ENCODE data around the gene ZNF462.

ZNF462 gene

DNA sequence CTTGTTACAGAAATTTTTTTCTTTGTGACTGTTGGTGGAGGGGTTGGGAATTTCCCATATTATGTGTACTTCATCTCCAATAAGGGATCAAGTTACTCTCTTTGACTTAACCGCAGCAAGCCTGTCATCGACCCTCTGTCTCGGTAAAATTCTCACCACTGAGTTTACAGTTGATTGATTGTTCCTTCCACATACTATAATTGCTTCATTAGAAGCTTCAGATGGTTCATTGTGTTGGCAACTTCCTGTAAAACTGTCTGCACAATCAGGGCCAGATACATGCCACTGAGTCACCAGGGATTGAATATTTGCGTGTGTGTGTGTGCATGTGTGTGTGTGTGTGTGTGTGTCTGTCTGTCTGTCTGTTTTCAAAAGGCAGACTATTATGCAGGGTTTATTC, 176.6 kb downstream of the ZNF462 start:
- ChIA-PET POLR2A (interaction anchor here (0.7 kb wide), 1 partner anchor 738 kb away, joined by 3 read pairs; no protein-coding TSS in a partner anchor), CTCF (no interaction called here)
- DNase-seq (ENCODE audit: extremely low spot score) = no peak
- TF ChIP-seq HDGF (IDR thresholded peaks at IDR 0.05; ENCODE audit: borderline replicate concordance) (no peak), SP1 (IDR thresholded peaks at IDR 0.05) (no peak), TARDBP (IDR thresholded peaks at IDR 0.05) (no peak)

DNA sequence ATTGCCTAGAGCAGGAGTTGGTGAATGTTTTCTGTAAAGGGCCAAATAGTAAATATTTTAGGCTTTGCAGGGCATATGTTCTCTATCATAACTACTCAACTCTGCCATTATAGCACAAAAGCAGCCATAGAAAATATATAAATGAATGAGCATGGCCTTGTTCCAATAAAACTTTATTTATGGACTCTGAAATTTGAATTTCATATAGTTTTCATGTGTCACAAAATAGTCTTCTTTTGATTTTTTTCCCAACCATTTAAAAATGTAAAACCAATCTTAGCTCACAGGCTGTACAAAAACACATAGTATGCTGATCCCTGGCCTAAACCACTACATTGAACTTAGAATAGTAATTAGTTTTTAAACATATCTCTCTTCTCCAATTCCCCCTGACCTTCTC, 179.6 kb downstream of the ZNF462 start:
- TF ChIP-seq ARNT (IDR thresholded peaks at IDR 0.05) = no peak
- no peak for TF ChIP-seq NFRKB (IDR thresholded peaks at IDR 0.05)
- no peak for TF ChIP-seq FOXK2 (IDR thresholded peaks at IDR 0.05)
- no peak for TF ChIP-seq FOXM1 (IDR thresholded peaks at IDR 0.05; ENCODE audit: borderline replicate concordance)
- TF ChIP-seq ZNF384 (IDR thresholded peaks at IDR 0.05) = no peak
- TF ChIP-seq SUZ12 (IDR thresholded peaks at IDR 0.05) = no peak
- TF ChIP-seq, protein P1, sequence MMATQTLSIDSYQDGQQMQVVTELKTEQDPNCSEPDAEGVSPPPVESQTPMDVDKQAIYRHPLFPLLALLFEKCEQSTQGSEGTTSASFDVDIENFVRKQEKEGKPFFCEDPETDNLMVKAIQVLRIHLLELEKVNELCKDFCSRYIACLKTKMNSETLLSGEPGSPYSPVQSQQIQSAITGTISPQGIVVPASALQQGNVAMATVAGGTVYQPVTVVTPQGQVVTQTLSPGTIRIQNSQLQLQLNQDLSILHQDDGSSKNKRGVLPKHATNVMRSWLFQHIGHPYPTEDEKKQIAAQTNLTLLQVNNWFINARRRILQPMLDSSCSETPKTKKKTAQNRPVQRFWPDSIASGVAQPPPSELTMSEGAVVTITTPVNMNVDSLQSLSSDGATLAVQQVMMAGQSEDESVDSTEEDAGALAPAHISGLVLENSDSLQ (IDR thresholded peaks at IDR 0.05) = no peak
- TF ChIP-seq L3MBTL2 (conservative IDR thresholded peaks at IDR 0.05) = no peak
- TF ChIP-seq ELF4 (IDR thresholded peaks at IDR 0.05) = no peak
- no peak for TF ChIP-seq LEF1 (IDR thresholded peaks at IDR 0.05; ENCODE audit: borderline replicate concordance)
- TF ChIP-seq FOXA1 (IDR thresholded peaks at IDR 0.05) = no peak
- ChIA-PET CTCF (no interaction called here), POLR2A (no interaction called here)
- no peak for DNase-seq (ENCODE audit: extremely low spot score)

DNA sequence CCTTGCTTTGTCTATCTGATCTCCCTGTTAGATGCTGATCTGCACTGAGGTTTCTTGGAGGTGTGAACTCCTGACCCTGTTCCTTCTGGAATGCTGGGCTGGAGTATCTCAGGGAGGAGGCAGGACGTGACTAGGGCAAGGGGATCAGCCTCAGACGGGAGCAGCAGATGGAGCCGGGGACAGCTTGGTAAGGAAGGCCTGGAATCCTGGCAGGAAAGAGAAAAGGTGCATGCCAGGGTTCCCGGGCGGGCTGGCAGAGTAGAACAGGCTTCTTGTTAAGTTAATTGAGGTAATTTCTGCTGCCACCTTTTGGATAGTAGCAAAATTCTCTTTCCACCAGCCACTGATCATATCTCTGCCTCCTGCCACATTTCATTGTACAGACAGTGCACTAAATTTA, 180.9 kb downstream of the ZNF462 start:
- ChIA-PET POLR2A (no interaction called here), CTCF (no interaction called here)
- TF ChIP-seq FOXA1 (IDR thresholded peaks at IDR 0.05) (no peak), ELF4 (IDR thresholded peaks at IDR 0.05) (no peak), TARDBP (IDR thresholded peaks at IDR 0.05) (no peak), CTBP1 (IDR thresholded peaks at IDR 0.05; ENCODE audit: borderline replicate concordance) (no peak), ARNT (IDR thresholded peaks at IDR 0.05) (no peak), NFRKB (IDR thresholded peaks at IDR 0.05) (no peak), SUZ12 (IDR thresholded peaks at IDR 0.05) (no peak), ZNF384 (IDR thresholded peaks at IDR 0.05) (no peak), LEF1 (IDR thresholded peaks at IDR 0.05; ENCODE audit: borderline replicate concordance) (no peak), HDGF (IDR thresholded peaks at IDR 0.05; ENCODE audit: borderline replicate concordance) (no peak), L3MBTL2 (conservative IDR thresholded peaks at IDR 0.05) (no peak), BHLHE40 (IDR thresholded peaks at IDR 0.05; ENCODE audit: borderline replicate concordance) (no peak), FOXM1 (IDR thresholded peaks at IDR 0.05; ENCODE audit: borderline replicate concordance) (no peak)
- TF ChIP-seq, protein P1 (IDR thresholded peaks at IDR 0.05) = no peak
- no peak for DNase-seq (ENCODE audit: extremely low spot score)

DNA sequence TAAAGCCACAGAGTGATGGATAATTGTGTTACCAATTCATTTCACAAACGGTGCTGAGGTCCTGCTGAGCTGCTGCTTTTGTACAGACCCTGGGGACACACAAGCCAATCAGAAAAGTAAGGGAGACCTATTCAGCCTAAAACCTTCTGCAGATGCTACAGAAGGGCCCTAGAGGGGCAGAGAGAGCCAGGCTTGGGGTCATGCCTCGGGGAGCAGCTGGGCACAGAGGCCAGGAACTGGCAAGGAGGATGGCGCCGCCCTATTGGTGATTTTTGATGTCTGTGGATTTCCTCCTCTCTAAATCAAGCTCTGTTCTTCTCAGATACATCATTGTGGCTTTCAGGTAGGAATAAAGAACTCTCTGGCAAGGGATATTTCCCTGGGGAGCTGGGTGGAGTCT, 181.9 kb downstream of the ZNF462 start:
- ChIA-PET CTCF (interaction anchor here (0.6 kb wide), 1 partner anchor 376 kb away, joined by 4 read pairs; no protein-coding TSS in a partner anchor), POLR2A (no interaction called here)
- TF ChIP-seq TARDBP (IDR thresholded peaks at IDR 0.05) (no peak), FOXK2 (IDR thresholded peaks at IDR 0.05) (no peak), NFRKB (IDR thresholded peaks at IDR 0.05) (no peak), L3MBTL2 (conservative IDR thresholded peaks at IDR 0.05) (no peak), CTBP1 (IDR thresholded peaks at IDR 0.05; ENCODE audit: borderline replicate concordance) (no peak), HDGF (IDR thresholded peaks at IDR 0.05; ENCODE audit: borderline replicate concordance) (no peak), FOXA1 (IDR thresholded peaks at IDR 0.05) (no peak), ARNT (IDR thresholded peaks at IDR 0.05) (no peak), ZNF384 (IDR thresholded peaks at IDR 0.05) (no peak), ELF4 (IDR thresholded peaks at IDR 0.05) (no peak), FOXM1 (IDR thresholded peaks at IDR 0.05; ENCODE audit: borderline replicate concordance) (no peak), SUZ12 (IDR thresholded peaks at IDR 0.05) (no peak), BHLHE40 (IDR thresholded peaks at IDR 0.05; ENCODE audit: borderline replicate concordance) (no peak), LEF1 (IDR thresholded peaks at IDR 0.05; ENCODE audit: borderline replicate concordance) (no peak)
- TF ChIP-seq, protein P1 (IDR thresholded peaks at IDR 0.05) = no peak
- peak; percentile 12 for DNase-seq (ENCODE audit: extremely low spot score)

DNA sequence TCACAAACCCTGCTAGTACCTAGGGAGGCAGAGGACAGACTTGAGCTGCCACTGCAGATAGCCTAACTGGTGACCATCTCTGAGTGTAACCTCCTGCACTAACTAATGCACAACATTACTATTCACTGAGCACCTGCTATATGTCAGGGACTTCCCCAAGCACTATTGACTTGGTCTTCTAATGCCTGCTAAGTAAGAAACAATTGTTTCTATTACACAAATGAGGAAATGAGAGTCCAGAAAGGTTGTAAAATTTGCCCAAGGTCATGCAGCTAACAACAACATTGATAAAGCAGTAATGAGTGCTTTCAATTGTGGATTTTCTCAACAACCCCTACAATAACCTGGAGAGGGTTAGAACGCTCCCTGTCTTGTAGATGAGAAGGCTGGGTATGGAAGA, 183.7 kb downstream of the ZNF462 start:
- POLR2A ChIA-PET = no interaction called here
- TF ChIP-seq ARNT (IDR thresholded peaks at IDR 0.05) (no peak), BHLHE40 (IDR thresholded peaks at IDR 0.05; ENCODE audit: borderline replicate concordance) (no peak), ZNF384 (IDR thresholded peaks at IDR 0.05) (no peak), CTBP1 (IDR thresholded peaks at IDR 0.05; ENCODE audit: borderline replicate concordance) (no peak), FOXK2 (IDR thresholded peaks at IDR 0.05) (no peak), SP1 (IDR thresholded peaks at IDR 0.05) (no peak), FOXA1 (IDR thresholded peaks at IDR 0.05) (no peak), LEF1 (IDR thresholded peaks at IDR 0.05; ENCODE audit: borderline replicate concordance) (no peak), ELF4 (IDR thresholded peaks at IDR 0.05) (no peak), L3MBTL2 (conservative IDR thresholded peaks at IDR 0.05) (no peak), TARDBP (IDR thresholded peaks at IDR 0.05) (no peak), HDGF (IDR thresholded peaks at IDR 0.05; ENCODE audit: borderline replicate concordance) (no peak), SUZ12 (IDR thresholded peaks at IDR 0.05) (no peak), NFRKB (IDR thresholded peaks at IDR 0.05) (no peak), FOXM1 (IDR thresholded peaks at IDR 0.05; ENCODE audit: borderline replicate concordance) (no peak)
- TF ChIP-seq, protein P1 (IDR thresholded peaks at IDR 0.05) = no peak
- CTCF ChIA-PET = no interaction called here
- no peak for DNase-seq (ENCODE audit: extremely low spot score)
